Activated naive CD4-positive, alpha-beta T cell treated with anti-CD3 and anti-CD28 coated beads, Interleukin-2, amount 50 U/mL, for 24 hours (primary cell): ENCODE data around the gene RALB.

Source experiments
- H3K27ac Mint-ChIP-seq: one replicate; pipeline ENCODE4 v1.8.0; 2021; ENCODE audit warnings: mild to moderate bottlenecking, mixed read lengths
- H3K27me3 Mint-ChIP-seq: one replicate; pipeline ENCODE4 v1.8.0; 2021; ENCODE audit warnings: mixed read lengths
- H3K36me3 Mint-ChIP-seq: one replicate; pipeline ENCODE4 v1.8.0; 2021; ENCODE audit warnings: mixed read lengths
- H3K4me1 Mint-ChIP-seq: one replicate; pipeline ENCODE4 v1.8.0; 2021; ENCODE audit warnings: mixed read lengths
- H3K4me3 Mint-ChIP-seq: one replicate; pipeline ENCODE4 v1.8.0; 2021; ENCODE audit warnings: mild to moderate bottlenecking, mixed read lengths
- H3K9me3 Mint-ChIP-seq: one replicate; pipeline ENCODE4 v1.8.0; 2021; ENCODE audit warnings: mixed read lengths

The RALB gene

GRCh38 chr2:120221616-120222015, 31.0 kb upstream of the RALB start:
- Mint-ChIP-seq H3K27me3 (no peaks in the 10 kb centered on the region), H3K9me3 (peaks cover 7% of the 10 kb centered on the region)

GRCh38 chr2:120222186-120223033, 30.2 kb upstream of the RALB start:
- H3K9me3 Mint-ChIP-seq: peaks cover 4% of the 10 kb centered on the region
- H3K36me3 Mint-ChIP-seq: peaks cover 32% of the 10 kb centered on the region
- peaks cover 53% of the 10 kb centered on the region for H3K4me1 Mint-ChIP-seq
- H3K27ac Mint-ChIP-seq: peak overlapping the region; percentile 84
- H3K27me3 Mint-ChIP-seq: no peaks in the 10 kb centered on the region
- H3K4me3 Mint-ChIP-seq: peak overlapping the region; percentile 85

More at GRCh38 chr2:120221616-120222015, 31.0 kb upstream of the RALB start:
- Mint-ChIP-seq H3K27ac (peak overlapping the region; percentile 84), H3K36me3 (peaks cover 37% of the 10 kb centered on the region), H3K4me1 (peaks cover 50% of the 10 kb centered on the region), H3K4me3 (peak overlapping the region; percentile 85)

- H3K9me3 Mint-ChIP-seq: peaks cover 4% of the 10 kb centered on the region
- H3K27ac Mint-ChIP-seq: peak within 1 kb of the TSS; percentile 84
- peaks cover 29% of the 10 kb centered on the region for H3K36me3 Mint-ChIP-seq
- peaks cover 59% of the 10 kb centered on the region for H3K4me1 Mint-ChIP-seq
- no peaks in the 10 kb centered on the region for H3K27me3 Mint-ChIP-seq
- peak within 1 kb of the TSS; percentile 85 for H3K4me3 Mint-ChIP-seq
Observed at GRCh38 chr2:120223034-120223912, 29.4 kb upstream of the RALB start, which contains the start of gene TMEM185B. TSS of gene TMEM185B (minus strand) at chr2:120223400. CDS start at chr2:120222976, 424 bp downstream.

- Mint-ChIP-seq H3K4me3 (peak overlapping the region; percentile 83), H3K27ac (peak overlapping the region; percentile 23), H3K4me1 (peaks cover 69% of the 10 kb centered on the region), H3K9me3 (peaks cover 4% of the 10 kb centered on the region), H3K36me3 (peaks cover 20% of the 10 kb centered on the region), H3K27me3 (no peaks in the 10 kb centered on the region)
Observed at GRCh38 chr2:120224256-120224655, 28.4 kb upstream of the RALB start.

GRCh38 chr2:120224735-120225548, 27.7 kb upstream of the RALB start:
- Mint-ChIP-seq H3K36me3 (peaks cover 17% of the 10 kb centered on the region), H3K4me3 (peak overlapping the region; percentile 83), H3K4me1 (peaks cover 71% of the 10 kb centered on the region), H3K9me3 (peaks cover 4% of the 10 kb centered on the region), H3K27ac (peak overlapping the region; percentile 23), H3K27me3 (no peaks in the 10 kb centered on the region)

- no peaks in the 10 kb centered on the region for H3K27me3 Mint-ChIP-seq
- peaks cover 4% of the 10 kb centered on the region for H3K9me3 Mint-ChIP-seq
- peaks cover 15% of the 10 kb centered on the region for H3K36me3 Mint-ChIP-seq
- H3K4me1 Mint-ChIP-seq: peaks cover 72% of the 10 kb centered on the region
- no peak overlapping the region for H3K27ac Mint-ChIP-seq
- no peak overlapping the region for H3K4me3 Mint-ChIP-seq
Observed at GRCh38 chr2:120225549-120226065, 27.0 kb upstream of the RALB start.

GRCh38 chr2:120226316-120226715, 26.3 kb upstream of the RALB start:
- H3K27ac Mint-ChIP-seq: no peak overlapping the region
- H3K27me3 Mint-ChIP-seq: no peaks in the 10 kb centered on the region
- no peaks in the 10 kb centered on the region for H3K9me3 Mint-ChIP-seq
- peaks cover 9% of the 10 kb centered on the region for H3K36me3 Mint-ChIP-seq
- no peak overlapping the region for H3K4me3 Mint-ChIP-seq
- peaks cover 72% of the 10 kb centered on the region for H3K4me1 Mint-ChIP-seq

GRCh38 chr2:120227111-120227991, 25.3 kb upstream of the RALB start:
- H3K4me3 Mint-ChIP-seq: no peak overlapping the region
- H3K4me1 Mint-ChIP-seq: peaks cover 68% of the 10 kb centered on the region
- no peaks in the 10 kb centered on the region for H3K27me3 Mint-ChIP-seq
- no peaks in the 10 kb centered on the region for H3K9me3 Mint-ChIP-seq
- H3K36me3 Mint-ChIP-seq: peaks cover under 1% of the 10 kb centered on the region
- H3K27ac Mint-ChIP-seq: peak overlapping the region; percentile 81

GRCh38 chr2:120228503-120228902, 24.1 kb upstream of the RALB start:
- no peak overlapping the region for H3K4me3 Mint-ChIP-seq

GRCh38 chr2:120229341-120229740, 23.3 kb upstream of the RALB start:
- H3K4me1 Mint-ChIP-seq: peaks cover 69% of the 10 kb centered on the region
- H3K27me3 Mint-ChIP-seq: no peaks in the 10 kb centered on the region
- H3K27ac Mint-ChIP-seq: peak overlapping the region; percentile 51
- no peaks in the 10 kb centered on the region for H3K36me3 Mint-ChIP-seq
- H3K9me3 Mint-ChIP-seq: no peaks in the 10 kb centered on the region
- no peak overlapping the region for H3K4me3 Mint-ChIP-seq

More at GRCh38 chr2:120228503-120228902, 24.1 kb upstream of the RALB start:
- H3K36me3 Mint-ChIP-seq: no peaks in the 10 kb centered on the region
- H3K27ac Mint-ChIP-seq: peak overlapping the region; percentile 82
- no peaks in the 10 kb centered on the region for H3K9me3 Mint-ChIP-seq
- no peaks in the 10 kb centered on the region for H3K27me3 Mint-ChIP-seq
- peaks cover 76% of the 10 kb centered on the region for H3K4me1 Mint-ChIP-seq

GRCh38 chr2:120230515-120231471, 21.9 kb upstream of the RALB start:
- H3K4me1 Mint-ChIP-seq: peaks cover 63% of the 10 kb centered on the region
- no peaks in the 10 kb centered on the region for H3K36me3 Mint-ChIP-seq
- peak overlapping the region; percentile 98 for H3K27ac Mint-ChIP-seq
- H3K9me3 Mint-ChIP-seq: no peaks in the 10 kb centered on the region
- H3K27me3 Mint-ChIP-seq: no peaks in the 10 kb centered on the region
- peak overlapping the region; percentile 92 for H3K4me3 Mint-ChIP-seq

GRCh38 chr2:120231564-120231973, 21.1 kb upstream of the RALB start:
- no peaks in the 10 kb centered on the region for H3K27me3 Mint-ChIP-seq
- H3K9me3 Mint-ChIP-seq: no peaks in the 10 kb centered on the region
- peaks cover 59% of the 10 kb centered on the region for H3K4me1 Mint-ChIP-seq
- peak overlapping the region; percentile 98 for H3K27ac Mint-ChIP-seq
- no peaks in the 10 kb centered on the region for H3K36me3 Mint-ChIP-seq
- peak overlapping the region; percentile 92 for H3K4me3 Mint-ChIP-seq

- H3K4me1 Mint-ChIP-seq: peaks cover 54% of the 10 kb centered on the region
- H3K4me3 Mint-ChIP-seq: peak overlapping the region; percentile 92
- H3K27me3 Mint-ChIP-seq: no peaks in the 10 kb centered on the region
- no peaks in the 10 kb centered on the region for H3K9me3 Mint-ChIP-seq
- H3K27ac Mint-ChIP-seq: peak overlapping the region; percentile 98
- H3K36me3 Mint-ChIP-seq: no peaks in the 10 kb centered on the region
Observed at GRCh38 chr2:120231974-120232635, 20.5 kb upstream of the RALB start.
